IMR-90 (cell line): ENCODE data around the gene TMEM163. TPM values are rescaled to one million over a fixed set of nuclear protein-coding genes. Genes with fewer than 3 reads are reported as not detected.

Experiments used
- ATAC-seq: fragments of 200-7000 bp; cut with Tn5 transposase; 2 replicates; pipeline ENCODE4 v1.9.1; 2020; ENCODE audit warnings: low read depth, mild to moderate bottlenecking, moderate library complexity
- BruUV-seq: library from RNA; stranded (reverse); fragments of 400-500 nt; replicated peaks from 2 replicates; lab custom pipeline; 2021; lab: Mats Ljungman, UMichigan
- CTCF ChIA-PET: fragments of 300-600 bp; formaldehyde crosslinking; extraction: SDS; loops from one replicate; lab custom pipeline; 2021; ENCODE audit warnings: antibody characterized with exemption; lab: Yijun Ruan, JAX
- POLR2A ChIA-PET: fragments of 300-600 bp; sonication (Branson Sonifier 250); formaldehyde crosslinking; loops from one replicate; lab custom pipeline; 2022; ENCODE audit warnings: antibody characterized with exemption; ENCODE audit not compliant: unreplicated experiment; lab: Charles Lee
- DNase-seq: peaks from one replicate; pipeline ENCODE4 v3.0.0; 2013
- H2AFZ ChIP-seq: replicated peaks from 2 replicates; pipeline ENCODE3; 2013; ENCODE audit warnings: low read length, mild to moderate bottlenecking; ENCODE audit not compliant: poor library complexity
- H2AK5ac ChIP-seq: 2 replicates; pipeline ENCODE4 v1.6.1; 2013; ENCODE audit warnings: low read depth, low read length, inconsistent platforms
- H2AK9ac ChIP-seq: replicated peaks from 2 replicates; pipeline ENCODE3; 2013; ENCODE audit warnings: mild to moderate bottlenecking, low read depth, low read length, moderate library complexity; ENCODE audit not compliant: poor library complexity
- H2BK120ac ChIP-seq: 2 replicates; pipeline ENCODE4 v1.6.1; 2013; ENCODE audit warnings: low read depth, low read length, inconsistent platforms
- H2BK15ac ChIP-seq: 3 replicates; pipeline ENCODE4 v1.6.1; 2013; ENCODE audit warnings: low read depth, low read length, inconsistent platforms
- H2BK20ac ChIP-seq: 2 replicates; pipeline ENCODE4 v1.6.1; 2013; ENCODE audit warnings: low read depth, mild to moderate bottlenecking, inconsistent platforms, low read length, moderate library complexity
- H2BK5ac ChIP-seq: 2 replicates; pipeline ENCODE4 v1.6.1; 2013; ENCODE audit warnings: mild to moderate bottlenecking, low read depth, low read length, inconsistent platforms; ENCODE audit not compliant: poor library complexity, severe bottlenecking
- H3K14ac ChIP-seq: replicated peaks from 2 replicates; pipeline ENCODE4 v1.6.1; 2013; ENCODE audit warnings: low read depth, low read length, inconsistent platforms
- H3K18ac ChIP-seq: 2 replicates; pipeline ENCODE4 v1.6.1; 2013; ENCODE audit warnings: low read depth, low read length, control low read depth
- H3K23ac ChIP-seq: 2 replicates; pipeline ENCODE4 v1.6.1; 2013; ENCODE audit warnings: low read depth, low read length, inconsistent platforms
- H3K27ac ChIP-seq: 2 replicates; pipeline ENCODE4 v1.5.1; 2013; ENCODE audit warnings: mild to moderate bottlenecking, control low read depth, low read length; ENCODE audit not compliant: insufficient read depth
- H3K27me3 ChIP-seq: 2 replicates; pipeline ENCODE4 v1.6.1; 2013; ENCODE audit warnings: low read length; ENCODE audit not compliant: control insufficient read depth, insufficient read depth
- H3K36me3 ChIP-seq: 2 replicates; pipeline ENCODE4 v1.6.1; 2013; ENCODE audit warnings: low read length, mixed read lengths; ENCODE audit not compliant: control insufficient read depth, insufficient read depth
- H3K4ac ChIP-seq: 2 replicates; pipeline ENCODE4 v1.6.1; 2013; ENCODE audit warnings: low read depth, low read length, inconsistent platforms
- H3K4me1 ChIP-seq: 2 replicates; pipeline ENCODE4 v1.6.1; 2013; ENCODE audit warnings: low read length, mixed read lengths; ENCODE audit not compliant: control insufficient read depth, insufficient read depth
- H3K4me2 ChIP-seq: 2 replicates; pipeline ENCODE4 v1.6.1; 2013; ENCODE audit warnings: low read depth, mild to moderate bottlenecking, control low read depth, low read length, moderate library complexity
- H3K4me3 ChIP-seq: 2 replicates; pipeline ENCODE4 v1.5.1; 2013; ENCODE audit warnings: low read depth, mild to moderate bottlenecking, control low read depth, low read length, moderate library complexity; ENCODE audit not compliant: insufficient read depth
- H3K56ac ChIP-seq: 2 replicates; pipeline ENCODE4 v1.6.1; 2013; ENCODE audit warnings: low read length, inconsistent platforms; ENCODE audit not compliant: insufficient read depth; ENCODE audit errors: extremely low read depth
- H3K79me1 ChIP-seq, 2 experiments: 2 replicates each; pipeline ENCODE4 v1.6.1; 2013; ENCODE audit warnings: low read length in 2 of 2, inconsistent platforms in 1 of 2, low read depth in 1 of 2
- H3K9ac ChIP-seq: 2 replicates; pipeline ENCODE4 v1.6.1; 2013; ENCODE audit warnings: low read depth, low read length, control low read depth
- H3K9me1 ChIP-seq: 2 replicates; pipeline ENCODE4 v1.6.1; 2013; ENCODE audit warnings: low read length, inconsistent platforms; ENCODE audit not compliant: insufficient read depth
- H3K9me3 ChIP-seq: 2 replicates; pipeline ENCODE4 v1.6.1; 2013; ENCODE audit warnings: low read length; ENCODE audit not compliant: control insufficient read depth, insufficient read depth
- H4K20me1 ChIP-seq: 2 replicates; pipeline ENCODE4 v1.6.1; 2013; ENCODE audit warnings: low read length, inconsistent platforms; ENCODE audit not compliant: insufficient read depth
- H4K5ac ChIP-seq: 2 replicates; pipeline ENCODE4 v1.6.1; 2013; ENCODE audit warnings: mild to moderate bottlenecking, low read depth, low read length, control low read depth
- H4K8ac ChIP-seq, 2 experiments: 2 replicates each; pipeline ENCODE4 v1.6.1; 2013; ENCODE audit warnings: low read depth in 2 of 2, low read length in 2 of 2, control low read depth in 1 of 2, inconsistent platforms in 1 of 2
- H4K91ac ChIP-seq: 2 replicates; pipeline ENCODE4 v1.6.1; 2013; ENCODE audit warnings: low read depth, low read length, inconsistent platforms; ENCODE audit not compliant: insufficient read depth
- BHLHE40 ChIP-seq: fragments of 150-350 bp; IDR thresholded peaks from 2 replicates; pipeline ENCODE4 v1.6.1; 2016; ENCODE audit warnings: mild to moderate bottlenecking, low read depth, low read length
- CEBPB ChIP-seq: IDR thresholded peaks from 2 replicates; pipeline ENCODE4 v1.6.1; 2012; ENCODE audit warnings: low read depth, low read length, improper control_type of control experiment
- CHD1 ChIP-seq: IDR thresholded peaks from 2 replicates; pipeline ENCODE4 v1.6.1; 2012; ENCODE audit warnings: low read depth, low read length, improper control_type of control experiment
- ELK1 ChIP-seq: fragments of 150-350 bp; IDR thresholded peaks from 2 replicates; pipeline ENCODE4 v1.6.1; 2016; ENCODE audit warnings: low read depth, mild to moderate bottlenecking, low read length, moderate library complexity, borderline replicate concordance
- FOS ChIP-seq: fragments of 150-350 bp; IDR thresholded peaks from 2 replicates; pipeline ENCODE4 v1.6.1; 2016; ENCODE audit warnings: low read depth, low read length
- MAFK ChIP-seq: IDR thresholded peaks from 2 replicates; pipeline ENCODE4 v1.6.1; 2012; ENCODE audit warnings: low read depth, low read length, improper control_type of control experiment
- MAZ ChIP-seq: IDR thresholded peaks from 2 replicates; pipeline ENCODE4 v1.6.1; 2012; ENCODE audit warnings: low read depth, mild to moderate bottlenecking, low read length, improper control_type of control experiment, moderate library complexity, borderline replicate concordance
- MXI1 ChIP-seq: IDR thresholded peaks from 2 replicates; pipeline ENCODE4 v1.6.1; 2012; ENCODE audit warnings: low read depth, mild to moderate bottlenecking, low read length, moderate library complexity, borderline replicate concordance
- NFE2L2 ChIP-seq: fragments of 150-350 bp; IDR thresholded peaks from 2 replicates; pipeline ENCODE4 v1.6.1; 2016; ENCODE audit warnings: low read depth, mild to moderate bottlenecking, low read length
- POLR2A ChIP-seq: IDR thresholded peaks from 2 replicates; pipeline ENCODE4 v1.6.1; 2012; ENCODE audit warnings: mild to moderate bottlenecking, low read depth, low read length
- RAD21 ChIP-seq: IDR thresholded peaks from 2 replicates; pipeline ENCODE4 v1.6.1; 2012; ENCODE audit warnings: low read length, improper control_type of control experiment
- RCOR1 ChIP-seq: IDR thresholded peaks from 2 replicates; pipeline ENCODE4 v1.6.1; 2012; ENCODE audit warnings: mild to moderate bottlenecking, low read length, improper control_type of control experiment; ENCODE audit not compliant: insufficient replicate concordance
- RFX5 ChIP-seq: IDR thresholded peaks from 2 replicates; pipeline ENCODE4 v1.8.0; 2012; ENCODE audit warnings: low read depth, mild to moderate bottlenecking, low read length, moderate library complexity
- SMC3 ChIP-seq: fragments of 150-350 bp; IDR thresholded peaks from 2 replicates; pipeline ENCODE4 v1.6.1; 2016; ENCODE audit warnings: low read depth, mild to moderate bottlenecking, antibody characterized with exemption, low read length, moderate library complexity
- USF2 ChIP-seq: fragments of 150-350 bp; IDR thresholded peaks from 2 replicates; pipeline ENCODE4 v1.6.1; 2017; ENCODE audit warnings: mild to moderate bottlenecking, antibody characterized with exemption, low read length, low read depth
- WGBS, 2 experiments: methylation state at CpG; one replicate each; pipeline versions ENCODE4 v1.1.5 to v1.1.7; 2013; ENCODE audit warnings: missing lambda C conversion rate in 2 of 2; ENCODE audit not compliant: insufficient read length in 1 of 2; ENCODE audit errors: extremely low coverage in 2 of 2; 5-methylcytosine and 5-hydroxymethylcytosine counted together
- dilution Hi-C: fragments of 300-500 bp; cut with HindIII; formaldehyde crosslinking; loops from one replicate; pipeline ENCODE4 v1.14.3; 2018; ENCODE audit warnings: low sequenced_read_pairs; ENCODE audit not compliant: unreplicated experiment
- in situ Hi-C: fragments of 300-500 bp; cut with MboI; formaldehyde crosslinking; loops from 3 replicates; pipeline ENCODE4 v1.14.3; 2019; ENCODE audit warnings: low sequenced_read_pairs, inconsistent platforms, mixed read lengths
- intact Hi-C: fragments of 100-400 bp; cut with micrococcal nuclease; formaldehyde crosslinking; loops from 2 replicates; pipeline ENCODE4 v1.10.0; 2022
- polyA plus RNA-seq, 3 experiments: library from polyadenylated mRNA; depleted of rRNA; stranded (reverse); fragments of >200 nt; gene quantifications; 2 replicates each; pipeline ENCODE4 v1.2.3, GENCODE V29; 2012; ENCODE audit warnings: low replicate concordance in 1 of 3
- total RNA-seq: library from RNA; depleted of rRNA; stranded (reverse); fragments of >200 nt; gene quantifications from 2 replicates; pipeline ENCODE4 v1.2.3, GENCODE V29; 2012
- TF ChIP-seq, protein P1 (sequence below): conservative IDR thresholded peaks from 2 replicates; pipeline ENCODE4 v1.5.1; 2012; ENCODE audit warnings: mild to moderate bottlenecking, low read depth, low read length, improper control_type of control experiment

Gene TMEM163
- total and polyA plus RNA-seq, 2 of the 4 experiments (the other 2 are of a cell fraction): not detected

DNA sequence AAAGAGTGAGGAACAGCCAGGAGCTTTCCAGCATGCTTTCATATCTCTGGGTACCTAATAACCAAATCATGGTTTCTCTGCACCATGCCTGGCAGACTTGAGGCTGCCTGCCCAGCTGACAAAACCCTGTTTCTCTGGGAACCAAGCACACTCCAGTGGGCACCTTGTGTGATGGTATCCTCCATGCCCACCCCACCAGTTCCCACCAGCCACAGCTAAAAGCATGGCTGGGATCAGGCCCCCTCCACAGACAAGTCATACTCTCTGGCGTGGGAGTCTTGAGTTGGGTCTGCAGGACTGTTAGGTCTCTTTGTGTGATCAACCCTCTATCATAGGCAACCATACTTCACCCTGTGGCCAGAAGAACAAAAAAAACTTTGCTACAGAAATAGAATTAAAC lies 56.0 kb downstream of the TMEM163 start:
- Histone ChIP-seq H3K9ac (no peak overlapping the region), H2BK5ac (no peak overlapping the region), H2BK15ac (no peak overlapping the region), H3K4ac (no peak overlapping the region), H2AK5ac (no peak overlapping the region), H4K91ac (no peak overlapping the region), H3K27me3 (peaks cover 4% of the 10 kb centered on the region; the same call in 1 of the 2 replicates), H2AK9ac (no peak overlapping the region), H3K9me1 (no peaks in the 10 kb centered on the region), H3K27ac (no peak overlapping the region), H4K5ac (no peak overlapping the region), H3K14ac (no peak overlapping the region), H3K36me3 (no peaks in the 10 kb centered on the region), H3K4me1 (no peaks in the 10 kb centered on the region), H2BK20ac (no peak overlapping the region), H3K9me3 (no peaks in the 10 kb centered on the region), H4K8ac (no peak overlapping the region), H3K4me3 (no peak overlapping the region), H4K20me1 (no peaks in the 10 kb centered on the region), H2BK120ac (no peak overlapping the region), H3K79me1 (no peaks in the 10 kb centered on the region), H3K18ac (no peak overlapping the region), H3K23ac (no peak overlapping the region), H2AFZ (no peak overlapping the region), H3K56ac (no peak overlapping the region), H3K4me2 (no peak overlapping the region)
- ChIA-PET CTCF (no interaction called here), POLR2A (no interaction called here)
- ATAC-seq (no peak), DNase-seq (no peak)
- no peak for TF ChIP-seq ELK1
- TF ChIP-seq RCOR1: no peak
- no peak for TF ChIP-seq MAFK
- no peak for TF ChIP-seq MAZ
- TF ChIP-seq USF2: no peak
- TF ChIP-seq SMC3: no peak
- no peak for TF ChIP-seq NFE2L2
- TF ChIP-seq RFX5: no peak
- TF ChIP-seq BHLHE40: no peak
- no peak for TF ChIP-seq CEBPB
- no peak for TF ChIP-seq RAD21
- no peak for TF ChIP-seq FOS
- no peak for TF ChIP-seq CHD1
- no peak for TF ChIP-seq MXI1
- TF ChIP-seq POLR2A: no peak
- TF ChIP-seq, protein P1, sequence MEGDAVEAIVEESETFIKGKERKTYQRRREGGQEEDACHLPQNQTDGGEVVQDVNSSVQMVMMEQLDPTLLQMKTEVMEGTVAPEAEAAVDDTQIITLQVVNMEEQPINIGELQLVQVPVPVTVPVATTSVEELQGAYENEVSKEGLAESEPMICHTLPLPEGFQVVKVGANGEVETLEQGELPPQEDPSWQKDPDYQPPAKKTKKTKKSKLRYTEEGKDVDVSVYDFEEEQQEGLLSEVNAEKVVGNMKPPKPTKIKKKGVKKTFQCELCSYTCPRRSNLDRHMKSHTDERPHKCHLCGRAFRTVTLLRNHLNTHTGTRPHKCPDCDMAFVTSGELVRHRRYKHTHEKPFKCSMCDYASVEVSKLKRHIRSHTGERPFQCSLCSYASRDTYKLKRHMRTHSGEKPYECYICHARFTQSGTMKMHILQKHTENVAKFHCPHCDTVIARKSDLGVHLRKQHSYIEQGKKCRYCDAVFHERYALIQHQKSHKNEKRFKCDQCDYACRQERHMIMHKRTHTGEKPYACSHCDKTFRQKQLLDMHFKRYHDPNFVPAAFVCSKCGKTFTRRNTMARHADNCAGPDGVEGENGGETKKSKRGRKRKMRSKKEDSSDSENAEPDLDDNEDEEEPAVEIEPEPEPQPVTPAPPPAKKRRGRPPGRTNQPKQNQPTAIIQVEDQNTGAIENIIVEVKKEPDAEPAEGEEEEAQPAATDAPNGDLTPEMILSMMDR: no peak
- in situ Hi-C loops: no loop called here
- intact Hi-C loops: no loop called here
- no TSS peak for BruUV-seq
- no CpG with 5 or more reads among the region's 1 CpG for WGBS, 2 experiments
- dilution Hi-C loops: no loop called here
